ENCODE data around the gene NRCAM. TPM values are rescaled to one million over a fixed set of nuclear protein-coding genes. Genes with fewer than 3 reads are reported as not detected.

Gene NRCAM
- total and polyA plus RNA-seq, 4 donors = 0.17 to 3.2 (median 0.64) TPM

DNA sequence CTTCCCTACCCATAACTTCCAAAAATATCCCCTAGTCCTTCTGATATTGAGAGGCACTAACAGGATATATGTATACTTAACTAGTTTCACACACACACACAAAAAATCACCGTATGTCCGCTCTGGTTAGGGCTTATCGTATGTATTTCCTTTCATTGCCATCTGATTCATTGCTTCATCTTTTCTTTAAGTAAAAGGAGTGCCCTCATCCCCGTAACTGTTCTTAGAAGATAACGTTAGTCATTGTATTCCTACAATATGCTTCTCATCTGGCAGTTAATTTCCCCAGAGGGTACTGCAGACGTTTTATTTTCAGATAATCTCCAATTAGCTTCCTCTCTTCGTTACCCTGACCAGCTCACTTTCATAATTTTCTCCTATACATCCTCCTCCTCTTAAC is 37.3 kb downstream of the NRCAM start:
- TF ChIP-seq, protein P1, sequence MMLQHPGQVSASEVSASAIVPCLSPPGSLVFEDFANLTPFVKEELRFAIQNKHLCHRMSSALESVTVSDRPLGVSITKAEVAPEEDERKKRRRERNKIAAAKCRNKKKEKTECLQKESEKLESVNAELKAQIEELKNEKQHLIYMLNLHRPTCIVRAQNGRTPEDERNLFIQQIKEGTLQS (IDR thresholded peaks at IDR 0.05) = no peak
- TF ChIP-seq, protein P2, sequence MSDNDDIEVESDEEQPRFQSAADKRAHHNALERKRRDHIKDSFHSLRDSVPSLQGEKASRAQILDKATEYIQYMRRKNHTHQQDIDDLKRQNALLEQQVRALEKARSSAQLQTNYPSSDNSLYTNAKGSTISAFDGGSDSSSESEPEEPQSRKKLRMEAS (IDR thresholded peaks at IDR 0.05) = no peak
- TF ChIP-seq SP1 (IDR thresholded peaks at IDR 0.05) = no peak
- TF ChIP-seq FOXA1 (IDR thresholded peaks at IDR 0.05) = no peak
- TF ChIP-seq, protein P3, sequence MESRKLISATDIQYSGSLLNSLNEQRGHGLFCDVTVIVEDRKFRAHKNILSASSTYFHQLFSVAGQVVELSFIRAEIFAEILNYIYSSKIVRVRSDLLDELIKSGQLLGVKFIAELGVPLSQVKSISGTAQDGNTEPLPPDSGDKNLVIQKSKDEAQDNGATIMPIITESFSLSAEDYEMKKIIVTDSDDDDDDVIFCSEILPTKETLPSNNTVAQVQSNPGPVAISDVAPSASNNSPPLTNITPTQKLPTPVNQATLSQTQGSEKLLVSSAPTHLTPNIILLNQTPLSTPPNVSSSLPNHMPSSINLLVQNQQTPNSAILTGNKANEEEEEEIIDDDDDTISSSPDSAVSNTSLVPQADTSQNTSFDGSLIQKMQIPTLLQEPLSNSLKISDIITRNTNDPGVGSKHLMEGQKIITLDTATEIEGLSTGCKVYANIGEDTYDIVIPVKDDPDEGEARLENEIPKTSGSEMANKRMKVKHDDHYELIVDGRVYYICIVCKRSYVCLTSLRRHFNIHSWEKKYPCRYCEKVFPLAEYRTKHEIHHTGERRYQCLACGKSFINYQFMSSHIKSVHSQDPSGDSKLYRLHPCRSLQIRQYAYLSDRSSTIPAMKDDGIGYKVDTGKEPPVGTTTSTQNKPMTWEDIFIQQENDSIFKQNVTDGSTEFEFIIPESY (IDR thresholded peaks at IDR 0.05) = no peak
- TF ChIP-seq RXRA (IDR thresholded peaks at IDR 0.05) = no peak
- TF ChIP-seq, protein P4, sequence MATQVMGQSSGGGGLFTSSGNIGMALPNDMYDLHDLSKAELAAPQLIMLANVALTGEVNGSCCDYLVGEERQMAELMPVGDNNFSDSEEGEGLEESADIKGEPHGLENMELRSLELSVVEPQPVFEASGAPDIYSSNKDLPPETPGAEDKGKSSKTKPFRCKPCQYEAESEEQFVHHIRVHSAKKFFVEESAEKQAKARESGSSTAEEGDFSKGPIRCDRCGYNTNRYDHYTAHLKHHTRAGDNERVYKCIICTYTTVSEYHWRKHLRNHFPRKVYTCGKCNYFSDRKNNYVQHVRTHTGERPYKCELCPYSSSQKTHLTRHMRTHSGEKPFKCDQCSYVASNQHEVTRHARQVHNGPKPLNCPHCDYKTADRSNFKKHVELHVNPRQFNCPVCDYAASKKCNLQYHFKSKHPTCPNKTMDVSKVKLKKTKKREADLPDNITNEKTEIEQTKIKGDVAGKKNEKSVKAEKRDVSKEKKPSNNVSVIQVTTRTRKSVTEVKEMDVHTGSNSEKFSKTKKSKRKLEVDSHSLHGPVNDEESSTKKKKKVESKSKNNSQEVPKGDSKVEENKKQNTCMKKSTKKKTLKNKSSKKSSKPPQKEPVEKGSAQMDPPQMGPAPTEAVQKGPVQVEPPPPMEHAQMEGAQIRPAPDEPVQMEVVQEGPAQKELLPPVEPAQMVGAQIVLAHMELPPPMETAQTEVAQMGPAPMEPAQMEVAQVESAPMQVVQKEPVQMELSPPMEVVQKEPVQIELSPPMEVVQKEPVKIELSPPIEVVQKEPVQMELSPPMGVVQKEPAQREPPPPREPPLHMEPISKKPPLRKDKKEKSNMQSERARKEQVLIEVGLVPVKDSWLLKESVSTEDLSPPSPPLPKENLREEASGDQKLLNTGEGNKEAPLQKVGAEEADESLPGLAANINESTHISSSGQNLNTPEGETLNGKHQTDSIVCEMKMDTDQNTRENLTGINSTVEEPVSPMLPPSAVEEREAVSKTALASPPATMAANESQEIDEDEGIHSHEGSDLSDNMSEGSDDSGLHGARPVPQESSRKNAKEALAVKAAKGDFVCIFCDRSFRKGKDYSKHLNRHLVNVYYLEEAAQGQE (IDR thresholded peaks at IDR 0.05) = no peak
- no peak overlapping the region for H3K9ac ChIP-seq (ENCODE audit: low read depth in 1 of 2, low read length in 2 of 2)
- no peaks in the 10 kb centered on the region for H3K36me3 ChIP-seq (ENCODE audit: control insufficient read depth in 4 of 4, insufficient read depth in 3 of 4, low read depth in 1 of 4, low read length in 3 of 4)
- DNase-seq (ENCODE audit: low spot score) = no peak
- 62% methylated on average over 7 of the region's 7 CpGs for whole genome bisulfite sequencing
- H3K27me3 ChIP-seq (ENCODE audit: control insufficient read depth in 4 of 4, insufficient read depth in 4 of 4, low read length in 3 of 4) = peaks cover 0 to 7% (median 0%) of the 10 kb centered on the region in 4 donors
- no peaks in the 10 kb centered on the region for H3K9me3 ChIP-seq (ENCODE audit: control insufficient read depth in 4 of 4, low read length in 3 of 4)
- H3K4me3 ChIP-seq (ENCODE audit: low read depth in 1 of 3, low read length in 3 of 3) = no peak overlapping the region
- H3K27ac ChIP-seq (ENCODE audit: low read depth in 1 of 2, low read length in 2 of 2) = no peak overlapping the region
- H3K4me1 ChIP-seq (ENCODE audit: control insufficient read depth in 4 of 4, insufficient read depth in 4 of 4, low read length in 3 of 4) = no peaks in the 10 kb centered on the region

DNA sequence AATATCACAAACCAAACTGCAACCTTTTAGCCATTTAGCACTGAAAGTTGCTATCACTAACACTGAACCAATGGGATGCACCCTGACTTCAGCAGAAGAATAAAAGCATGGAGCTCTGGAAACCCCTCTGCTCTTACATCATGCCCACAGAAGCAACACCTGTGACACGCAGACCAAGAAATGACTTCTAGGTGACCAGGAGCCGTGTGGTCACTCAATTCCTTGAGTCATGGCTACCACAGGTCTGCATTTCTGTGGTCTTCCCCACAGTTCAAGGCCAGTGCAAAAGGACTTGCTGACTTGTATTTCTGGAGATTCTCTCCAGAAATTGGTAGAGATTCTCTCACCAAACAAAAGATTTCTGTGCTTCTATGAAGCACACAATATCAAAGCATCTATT is 38.3 kb downstream of the NRCAM start:
- Histone ChIP-seq H3K4me1 (ENCODE audit: control insufficient read depth in 4 of 4, insufficient read depth in 4 of 4, low read length in 3 of 4) (no peaks in the 10 kb centered on the region), H3K27me3 (ENCODE audit: control insufficient read depth in 4 of 4, insufficient read depth in 4 of 4, low read length in 3 of 4) (peaks cover 0 to 5% (median 0%) of the 10 kb centered on the region in 4 donors), H3K9ac (ENCODE audit: low read depth in 1 of 2, low read length in 2 of 2) (no peak overlapping the region), H3K9me3 (ENCODE audit: control insufficient read depth in 4 of 4, low read length in 3 of 4) (no peaks in the 10 kb centered on the region), H3K27ac (ENCODE audit: low read depth in 1 of 2, low read length in 2 of 2) (no peak overlapping the region), H3K36me3 (ENCODE audit: control insufficient read depth in 4 of 4, insufficient read depth in 3 of 4, low read depth in 1 of 4, low read length in 3 of 4) (no peaks in the 10 kb centered on the region), H3K4me3 (ENCODE audit: low read depth in 1 of 3, low read length in 3 of 3) (no peak overlapping the region)
- DNase-seq (ENCODE audit: low spot score) = no peak
- TF ChIP-seq, protein P3 (IDR thresholded peaks at IDR 0.05) = no peak
- 48% methylated on average over 2 of the region's 2 CpGs for WGBS

DNA sequence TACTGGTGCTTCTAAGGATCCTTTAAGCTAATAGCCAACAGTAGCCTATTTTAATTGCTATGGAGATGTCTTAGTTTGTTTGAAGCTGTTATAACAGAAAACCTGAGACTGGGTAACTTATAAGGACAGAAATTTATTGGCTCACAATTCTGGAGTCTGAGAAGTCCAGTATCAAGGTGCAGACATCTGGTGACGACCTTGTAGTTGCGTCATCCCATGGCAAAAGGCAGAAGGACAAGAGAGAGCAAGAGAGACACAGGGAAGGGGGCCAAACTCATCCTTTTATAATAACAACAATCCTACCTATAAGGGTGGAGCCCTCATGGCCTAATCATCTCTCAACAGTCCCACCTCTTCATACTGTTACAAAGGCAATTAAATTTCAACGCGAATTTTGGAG is 39.1 kb downstream of the NRCAM start:
- H3K4me1 ChIP-seq (ENCODE audit: control insufficient read depth in 4 of 4, insufficient read depth in 4 of 4, low read length in 3 of 4) = no peaks in the 10 kb centered on the region
- no peak overlapping the region for H3K9ac ChIP-seq (ENCODE audit: low read depth in 1 of 2, low read length in 2 of 2)
- 78% methylated on average over 4 of the region's 4 CpGs for WGBS
- H3K27me3 ChIP-seq (ENCODE audit: control insufficient read depth in 4 of 4, insufficient read depth in 4 of 4, low read length in 3 of 4) = peaks cover 0 to 5% (median 0%) of the 10 kb centered on the region in 4 donors
- no peak overlapping the region for H3K4me3 ChIP-seq (ENCODE audit: low read depth in 1 of 3, low read length in 3 of 3)
- H3K27ac ChIP-seq (ENCODE audit: low read depth in 1 of 2, low read length in 2 of 2) = no peak overlapping the region
- DNase-seq (ENCODE audit: low spot score) = no peak
- no peaks in the 10 kb centered on the region for H3K36me3 ChIP-seq (ENCODE audit: control insufficient read depth in 4 of 4, insufficient read depth in 3 of 4, low read depth in 1 of 4, low read length in 3 of 4)
- no peaks in the 10 kb centered on the region for H3K9me3 ChIP-seq (ENCODE audit: control insufficient read depth in 4 of 4, low read length in 3 of 4)
- TF ChIP-seq, protein P5, sequence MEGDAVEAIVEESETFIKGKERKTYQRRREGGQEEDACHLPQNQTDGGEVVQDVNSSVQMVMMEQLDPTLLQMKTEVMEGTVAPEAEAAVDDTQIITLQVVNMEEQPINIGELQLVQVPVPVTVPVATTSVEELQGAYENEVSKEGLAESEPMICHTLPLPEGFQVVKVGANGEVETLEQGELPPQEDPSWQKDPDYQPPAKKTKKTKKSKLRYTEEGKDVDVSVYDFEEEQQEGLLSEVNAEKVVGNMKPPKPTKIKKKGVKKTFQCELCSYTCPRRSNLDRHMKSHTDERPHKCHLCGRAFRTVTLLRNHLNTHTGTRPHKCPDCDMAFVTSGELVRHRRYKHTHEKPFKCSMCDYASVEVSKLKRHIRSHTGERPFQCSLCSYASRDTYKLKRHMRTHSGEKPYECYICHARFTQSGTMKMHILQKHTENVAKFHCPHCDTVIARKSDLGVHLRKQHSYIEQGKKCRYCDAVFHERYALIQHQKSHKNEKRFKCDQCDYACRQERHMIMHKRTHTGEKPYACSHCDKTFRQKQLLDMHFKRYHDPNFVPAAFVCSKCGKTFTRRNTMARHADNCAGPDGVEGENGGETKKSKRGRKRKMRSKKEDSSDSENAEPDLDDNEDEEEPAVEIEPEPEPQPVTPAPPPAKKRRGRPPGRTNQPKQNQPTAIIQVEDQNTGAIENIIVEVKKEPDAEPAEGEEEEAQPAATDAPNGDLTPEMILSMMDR (IDR thresholded peaks at IDR 0.05; ENCODE audit: low read depth, low read length, missing input control) = no peak
- TF ChIP-seq EGR1 (IDR thresholded peaks at IDR 0.05; ENCODE audit: low read depth in 2 of 2) (no peak), NR2F2 (IDR thresholded peaks at IDR 0.05) (no peak), FOXA1 (IDR thresholded peaks at IDR 0.05) (no peak), RAD21 (IDR thresholded peaks at IDR 0.05) (no peak), SP1 (IDR thresholded peaks at IDR 0.05) (no peak), HNF4A (conservative IDR thresholded peaks at IDR 0.05) (no peak)
- TF ChIP-seq, protein P4 (IDR thresholded peaks at IDR 0.05) = no peak
- TF ChIP-seq, protein P1 (IDR thresholded peaks at IDR 0.05) = no peak

All from liver (tissue), 9 donors.